CD4-positive, alpha-beta memory T cell (primary cell): ENCODE data around the gene DSTN. TPM values are rescaled to one million over a fixed set of nuclear protein-coding genes. Genes with fewer than 3 reads are reported as not detected.

Experiments
- CTCF ChIA-PET: fragments of 350-600 bp; sonication (Branson Sonifier 250); formaldehyde crosslinking; loops from one replicate; lab custom pipeline; 2021; ENCODE audit warnings: inconsistent platforms; ENCODE audit not compliant: partially characterized antibody; lab: Charles Lee
- POLR2A ChIA-PET: fragments of 350-600 bp; sonication (Branson Sonifier 250); formaldehyde crosslinking; loops from one replicate; lab custom pipeline; 2021; ENCODE audit not compliant: partially characterized antibody; lab: Charles Lee
- DNase-seq, 5 donors: peaks; one replicate each; pipeline versions ENCODE4 v3.0.0 to v3.0.0-alpha.2; 2020 to 2022; ENCODE audit warnings: mixed read lengths in 1 of 5
- H3K27ac ChIP-seq: one replicate; pipeline ENCODE4 v1.7.0; 2013; ENCODE audit warnings: low read depth, low read length
- H3K27me3 ChIP-seq: 2 replicates; pipeline ENCODE4 v1.7.0; 2013; ENCODE audit warnings: mild to moderate bottlenecking, low read length, moderate library complexity; ENCODE audit not compliant: insufficient read depth
- H3K36me3 ChIP-seq: 2 replicates; pipeline ENCODE4 v1.7.0; 2013; ENCODE audit warnings: mild to moderate bottlenecking, low read length, moderate library complexity; ENCODE audit not compliant: insufficient read depth
- H3K4me1 ChIP-seq: 2 replicates; pipeline ENCODE4 v1.7.0; 2013; ENCODE audit warnings: mild to moderate bottlenecking, low read length, moderate library complexity; ENCODE audit not compliant: insufficient read depth
- H3K4me3 ChIP-seq, 2 donors: one replicate each; pipeline ENCODE4 v1.7.0; 2013; ENCODE audit warnings: low read length in 2 of 2, mild to moderate bottlenecking in 1 of 2
- H3K9me3 ChIP-seq, 2 donors: one replicate each; pipeline ENCODE4 v1.7.0; 2013; ENCODE audit warnings: low read length in 2 of 2, control low read depth in 1 of 2; ENCODE audit not compliant: control insufficient read depth in 1 of 2
- H3K27ac Mint-ChIP-seq, 7 donors: one replicate each; pipeline ENCODE4 v1.8.0; 2020 to 2021; ENCODE audit warnings: mixed read lengths in 7 of 7, mild to moderate bottlenecking in 6 of 7, inconsistent platforms in 3 of 7, moderate library complexity in 3 of 7
- H3K27me3 Mint-ChIP-seq, 2 donors: one replicate each; pipeline ENCODE4 v1.8.0; 2020 to 2021; ENCODE audit warnings: mixed read lengths in 2 of 2
- H3K36me3 Mint-ChIP-seq, 2 donors: one replicate each; pipeline ENCODE4 v1.8.0; 2020 to 2021; ENCODE audit warnings: mixed read lengths in 2 of 2, inconsistent platforms in 1 of 2, mild to moderate bottlenecking in 1 of 2
- H3K4me1 Mint-ChIP-seq, 4 donors: one replicate each; pipeline ENCODE4 v1.8.0; 2020 to 2021; ENCODE audit warnings: mixed read lengths in 4 of 4, mild to moderate bottlenecking in 1 of 4
- H3K4me3 Mint-ChIP-seq, 8 donors: one replicate each; pipeline ENCODE4 v1.8.0; 2020 to 2021; ENCODE audit warnings: mixed read lengths in 8 of 8, mild to moderate bottlenecking in 7 of 8, moderate library complexity in 6 of 8, inconsistent platforms in 3 of 8
- H3K9me3 Mint-ChIP-seq, 8 donors: one replicate each; pipeline ENCODE4 v1.8.0; 2020 to 2021; ENCODE audit warnings: mixed read lengths in 8 of 8, mild to moderate bottlenecking in 5 of 8, inconsistent platforms in 3 of 8, moderate library complexity in 1 of 8
- intact Hi-C: fragments of 100-400 bp; cut with micrococcal nuclease; formaldehyde crosslinking; loops from one replicate; pipeline ENCODE4 v1.15.1; 2023
- polyA plus RNA-seq, 2 donors: library from polyadenylated mRNA; unstranded; fragments of 300-500 nt; fragmentation: Illumina TruSeq; gene quantifications; one replicate each; pipeline ENCODE4 v1.2.3, GENCODE V29; 2021
- total RNA-seq, 2 experiments: library from RNA; stranded (reverse); gene quantifications; one replicate each; pipeline ENCODE4 v1.2.3, GENCODE V29; 2021

DSTN gene
- total and polyA plus RNA-seq, 4 experiments from 2014 or later, result 43.1 to 212 (median 98.3) TPM

GRCh38 chr20:17529586-17529985, 40.3 kb upstream of the DSTN start:
- H3K27me3 Mint-ChIP-seq, result peaks cover 2 to 4% of the 10 kb centered on the region in 2 donors
- no peak for DNase-seq
- peaks cover 23% of the 10 kb centered on the region for H3K4me1 ChIP-seq
- POLR2A ChIA-PET, result interaction anchor here (2.0 kb wide), 1 partner anchor 81 kb away, joined by 6 read pairs; no protein-coding TSS in a partner anchor
- H3K4me1 Mint-ChIP-seq, result peaks cover 12 to 26% (median 21%) of the 10 kb centered on the region in 4 donors
- peak overlapping the region in 2 of 8 donors; percentile 41 to 88 for H3K4me3 Mint-ChIP-seq
- peak overlapping the region in 2 of 7 donors; percentile 42 to 73 for H3K27ac Mint-ChIP-seq
- no peaks in the 10 kb centered on the region for H3K9me3 Mint-ChIP-seq
- intact Hi-C loops, result no loop called here
- CTCF ChIA-PET, result interaction anchor here (0.9 to 2.4 kb wide), 4 partner anchors 11 to 459 kb away, joined by 3 to 7 read pairs (median 6); partner anchors contain the start of gene RRBP1
- H3K27ac ChIP-seq, result no peak overlapping the region
- no peak overlapping the region for H3K4me3 ChIP-seq
- peaks cover 0 to 1% of the 10 kb centered on the region in 2 donors for H3K36me3 Mint-ChIP-seq
- H3K9me3 ChIP-seq, result no peaks in the 10 kb centered on the region
- H3K27me3 ChIP-seq, result no peaks in the 10 kb centered on the region
- H3K36me3 ChIP-seq, result no peaks in the 10 kb centered on the region

GRCh38 chr20:17530153-17530552, 39.7 kb upstream of the DSTN start:
- intact Hi-C loops, result no loop called here
- ChIA-PET CTCF (interaction anchor here (1.3 to 2.4 kb wide), 3 partner anchors 10 to 153 kb away, joined by 5 to 7 read pairs (median 6); partner anchors contain the start of gene RRBP1), POLR2A (interaction anchor here (0.6 to 2.0 kb wide), 4 partner anchors 24 to 80 kb away, joined by 3 to 6 read pairs (median 4); no protein-coding TSS in a partner anchor)
- peaks cover 2 to 4% of the 10 kb centered on the region in 2 donors for H3K27me3 Mint-ChIP-seq
- H3K27ac ChIP-seq, result no peak overlapping the region
- H3K27me3 ChIP-seq, result no peaks in the 10 kb centered on the region
- H3K27ac Mint-ChIP-seq, result peak overlapping the region in 4 of 7 donors; percentile 70 to 85 (median 72)
- no peaks in the 10 kb centered on the region for H3K9me3 ChIP-seq
- H3K4me3 Mint-ChIP-seq, result peak overlapping the region; percentile 74 to 91 (median 84)
- no peaks in the 10 kb centered on the region for H3K36me3 ChIP-seq
- DNase-seq, result no peak
- H3K9me3 Mint-ChIP-seq, result no peaks in the 10 kb centered on the region
- no peak overlapping the region for H3K4me3 ChIP-seq
- peaks cover 23% of the 10 kb centered on the region for H3K4me1 ChIP-seq
- peaks cover 0 to 1% of the 10 kb centered on the region in 2 donors for H3K36me3 Mint-ChIP-seq
- H3K4me1 Mint-ChIP-seq, result peaks cover 12 to 26% (median 21%) of the 10 kb centered on the region in 4 donors

- DNase-seq, result peak; percentile 53 to 73 (median 55)
- Mint-ChIP-seq H3K4me1 (peaks cover 12 to 26% (median 19%) of the 10 kb centered on the region in 4 donors), H3K9me3 (no peaks in the 10 kb centered on the region), H3K36me3 (peaks cover 0 to 1% of the 10 kb centered on the region in 2 donors), H3K4me3 (peak within 1 kb of the TSS; percentile 85 to 95 (median 90)), H3K27me3 (peaks cover 2 to 4% of the 10 kb centered on the region in 2 donors), H3K27ac (peak within 1 kb of the TSS in 5 of 7 donors; percentile 67 to 93 (median 88))
- Histone ChIP-seq H3K27me3 (no peaks in the 10 kb centered on the region), H3K9me3 (no peaks in the 10 kb centered on the region), H3K36me3 (no peaks in the 10 kb centered on the region), H3K4me1 (peaks cover 23% of the 10 kb centered on the region), H3K4me3 (peak within 1 kb of the TSS in 1 of 2 donors; percentile 40), H3K27ac (peak within 1 kb of the TSS; percentile 9)
- intact Hi-C loops, result no loop called here
- ChIA-PET POLR2A (interaction anchor here (0.6 to 2.0 kb wide), 7 partner anchors 24 to 152 kb away, joined by 3 to 6 read pairs (median 4); partner anchors contain the start of genes DSTN and RRBP1), CTCF (interaction anchor here (1.2 to 2.4 kb wide), 5 partner anchors 10 to 152 kb away, joined by 3 to 7 read pairs (median 6); partner anchors contain the start of gene RRBP1)
Observed at GRCh38 chr20:17530716-17531664, 38.9 kb upstream of the DSTN start, which contains the start of gene BFSP1. Gene BFSP1 (minus strand): TSS chr20:17531379. CDS start chr20:17531329, 50 bp downstream.

GRCh38 chr20:17531665-17532025, 38.2 kb upstream of the DSTN start:
- H3K4me3 ChIP-seq, result peak overlapping the region in 1 of 2 donors; percentile 40
- ChIA-PET CTCF (interaction anchor here (1.2 to 2.4 kb wide), 4 partner anchors 9 to 85 kb away, joined by 3 to 7 read pairs (median 6); no protein-coding TSS in a partner anchor), POLR2A (interaction anchor here (0.9 to 2.0 kb wide), 4 partner anchors 27 to 151 kb away, joined by 4 to 6 read pairs (median 6); partner anchors contain the start of gene DSTN)
- H3K36me3 ChIP-seq, result no peaks in the 10 kb centered on the region
- Mint-ChIP-seq H3K27ac (peak overlapping the region in 5 of 7 donors; percentile 67 to 93 (median 88)), H3K4me1 (peaks cover 12 to 26% (median 19%) of the 10 kb centered on the region in 4 donors), H3K27me3 (peaks cover 2 to 4% of the 10 kb centered on the region in 2 donors), H3K36me3 (peaks cover 0 to 1% of the 10 kb centered on the region in 2 donors), H3K9me3 (no peaks in the 10 kb centered on the region), H3K4me3 (peak overlapping the region; percentile 85 to 95 (median 90))
- no peaks in the 10 kb centered on the region for H3K9me3 ChIP-seq
- no peak for DNase-seq
- intact Hi-C loops, result no loop called here
- no peaks in the 10 kb centered on the region for H3K27me3 ChIP-seq
- H3K4me1 ChIP-seq, result peaks cover 23% of the 10 kb centered on the region
- H3K27ac ChIP-seq, result no peak overlapping the region

- no peak overlapping the region for H3K27ac Mint-ChIP-seq
- peak in 2 of 5 donors; percentile 9 to 10 for DNase-seq
- CTCF ChIA-PET, result interaction anchor here (1.5 kb wide), 2 partner anchors 28 to 149 kb away, joined by 5 to 6 read pairs; no protein-coding TSS in a partner anchor
- no peaks in the 10 kb centered on the region for H3K36me3 ChIP-seq
- peaks cover 16 to 33% (median 24%) of the 10 kb centered on the region in 4 donors for H3K4me1 Mint-ChIP-seq
- no peaks in the 10 kb centered on the region for H3K9me3 ChIP-seq
- peak overlapping the region in 1 of 8 donors; percentile 25 for H3K4me3 Mint-ChIP-seq
- H3K27me3 Mint-ChIP-seq, result peaks cover 6 to 9% of the 10 kb centered on the region in 2 donors
- intact Hi-C loops, result no loop called here
- H3K27ac ChIP-seq, result no peak overlapping the region
- H3K4me1 ChIP-seq, result peaks cover 23% of the 10 kb centered on the region
- H3K27me3 ChIP-seq, result no peaks in the 10 kb centered on the region
- H3K36me3 Mint-ChIP-seq, result peaks cover 0 to 1% of the 10 kb centered on the region in 2 donors
- H3K9me3 Mint-ChIP-seq, result no peaks in the 10 kb centered on the region
- no peak overlapping the region for H3K4me3 ChIP-seq
- POLR2A ChIA-PET, result interaction anchor here (1.5 kb wide), 1 partner anchor 28 kb away, joined by 4 read pairs; no protein-coding TSS in a partner anchor
Observed at GRCh38 chr20:17533396-17533795, 36.5 kb upstream of the DSTN start.

- peaks cover 0 to 1% of the 10 kb centered on the region in 2 donors for H3K36me3 Mint-ChIP-seq
- ChIA-PET POLR2A (no interaction called here), CTCF (interaction anchor here (1.3 kb wide), 1 partner anchor 364 kb away, joined by 4 read pairs; no protein-coding TSS in a partner anchor)
- no peaks in the 10 kb centered on the region for H3K9me3 Mint-ChIP-seq
- H3K27me3 ChIP-seq, result no peaks in the 10 kb centered on the region
- H3K27ac ChIP-seq, result no peak overlapping the region
- no peak overlapping the region for H3K4me3 ChIP-seq
- H3K4me3 Mint-ChIP-seq, result no peak overlapping the region
- peaks cover 11 to 14% of the 10 kb centered on the region in 2 donors for H3K27me3 Mint-ChIP-seq
- intact Hi-C loops, result no loop called here
- no peak overlapping the region for H3K27ac Mint-ChIP-seq
- no peaks in the 10 kb centered on the region for H3K9me3 ChIP-seq
- H3K4me1 Mint-ChIP-seq, result peaks cover 16 to 33% (median 24%) of the 10 kb centered on the region in 4 donors
- no peaks in the 10 kb centered on the region for H3K36me3 ChIP-seq
- peaks cover 23% of the 10 kb centered on the region for H3K4me1 ChIP-seq
- no peak for DNase-seq
Observed at GRCh38 chr20:17534077-17534476, 35.8 kb upstream of the DSTN start.
